PFSK-1 (cell line): ENCODE data around the gene RANGAP1.

Source experiments
- FOXP2 ChIP-seq: optimal IDR thresholded peaks from 2 replicates; pipeline ENCODE3; 2011; ENCODE audit warnings: borderline replicate concordance, control low read depth, inconsistent platforms; ENCODE audit not compliant: insufficient read depth; ENCODE audit errors: extremely low read length, extremely low read depth
- POLR2AphosphoS5 ChIP-seq: IDR thresholded peaks from 2 replicates; pipeline ENCODE4 v1.6.1; 2012; ENCODE audit warnings: low read depth, mild to moderate bottlenecking, control low read depth, low read length, moderate library complexity
- SIN3A ChIP-seq: IDR thresholded peaks from 2 replicates; pipeline ENCODE4 v1.6.1; 2012; ENCODE audit warnings: mild to moderate bottlenecking, low read length, moderate library complexity, borderline replicate concordance; ENCODE audit not compliant: insufficient read depth
- TAF1 ChIP-seq: IDR thresholded peaks from 2 replicates; pipeline ENCODE4 v1.6.1; 2012; ENCODE audit warnings: low read length, control low read depth, borderline replicate concordance; ENCODE audit not compliant: insufficient read depth
- TF ChIP-seq, protein P1 (sequence below), 2 experiments: IDR thresholded peaks; 2 replicates each; pipeline versions ENCODE4 v1.6.1 to v1.8.0; 2011 to 2012; ENCODE audit warnings: low read depth in 2 of 2, low read length in 2 of 2, control low read depth in 1 of 2, inconsistent platforms in 1 of 2, mild to moderate bottlenecking in 1 of 2, moderate library complexity in 1 of 2; ENCODE audit not compliant: insufficient read depth in 1 of 2

Gene RANGAP1

GRCh38 chr22:41239443-41240128 is 46.4 kb downstream of the RANGAP1 start:
- TF ChIP-seq FOXP2 (no peak), TAF1 (no peak), POLR2AphosphoS5 (no peak), SIN3A (no peak)
- TF ChIP-seq, protein P1, sequence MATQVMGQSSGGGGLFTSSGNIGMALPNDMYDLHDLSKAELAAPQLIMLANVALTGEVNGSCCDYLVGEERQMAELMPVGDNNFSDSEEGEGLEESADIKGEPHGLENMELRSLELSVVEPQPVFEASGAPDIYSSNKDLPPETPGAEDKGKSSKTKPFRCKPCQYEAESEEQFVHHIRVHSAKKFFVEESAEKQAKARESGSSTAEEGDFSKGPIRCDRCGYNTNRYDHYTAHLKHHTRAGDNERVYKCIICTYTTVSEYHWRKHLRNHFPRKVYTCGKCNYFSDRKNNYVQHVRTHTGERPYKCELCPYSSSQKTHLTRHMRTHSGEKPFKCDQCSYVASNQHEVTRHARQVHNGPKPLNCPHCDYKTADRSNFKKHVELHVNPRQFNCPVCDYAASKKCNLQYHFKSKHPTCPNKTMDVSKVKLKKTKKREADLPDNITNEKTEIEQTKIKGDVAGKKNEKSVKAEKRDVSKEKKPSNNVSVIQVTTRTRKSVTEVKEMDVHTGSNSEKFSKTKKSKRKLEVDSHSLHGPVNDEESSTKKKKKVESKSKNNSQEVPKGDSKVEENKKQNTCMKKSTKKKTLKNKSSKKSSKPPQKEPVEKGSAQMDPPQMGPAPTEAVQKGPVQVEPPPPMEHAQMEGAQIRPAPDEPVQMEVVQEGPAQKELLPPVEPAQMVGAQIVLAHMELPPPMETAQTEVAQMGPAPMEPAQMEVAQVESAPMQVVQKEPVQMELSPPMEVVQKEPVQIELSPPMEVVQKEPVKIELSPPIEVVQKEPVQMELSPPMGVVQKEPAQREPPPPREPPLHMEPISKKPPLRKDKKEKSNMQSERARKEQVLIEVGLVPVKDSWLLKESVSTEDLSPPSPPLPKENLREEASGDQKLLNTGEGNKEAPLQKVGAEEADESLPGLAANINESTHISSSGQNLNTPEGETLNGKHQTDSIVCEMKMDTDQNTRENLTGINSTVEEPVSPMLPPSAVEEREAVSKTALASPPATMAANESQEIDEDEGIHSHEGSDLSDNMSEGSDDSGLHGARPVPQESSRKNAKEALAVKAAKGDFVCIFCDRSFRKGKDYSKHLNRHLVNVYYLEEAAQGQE (IDR thresholded peaks at IDR 0.05; ENCODE audit: insufficient read depth in 1 of 2, low read depth in 2 of 2, low read length in 2 of 2), result no peak

DNA sequence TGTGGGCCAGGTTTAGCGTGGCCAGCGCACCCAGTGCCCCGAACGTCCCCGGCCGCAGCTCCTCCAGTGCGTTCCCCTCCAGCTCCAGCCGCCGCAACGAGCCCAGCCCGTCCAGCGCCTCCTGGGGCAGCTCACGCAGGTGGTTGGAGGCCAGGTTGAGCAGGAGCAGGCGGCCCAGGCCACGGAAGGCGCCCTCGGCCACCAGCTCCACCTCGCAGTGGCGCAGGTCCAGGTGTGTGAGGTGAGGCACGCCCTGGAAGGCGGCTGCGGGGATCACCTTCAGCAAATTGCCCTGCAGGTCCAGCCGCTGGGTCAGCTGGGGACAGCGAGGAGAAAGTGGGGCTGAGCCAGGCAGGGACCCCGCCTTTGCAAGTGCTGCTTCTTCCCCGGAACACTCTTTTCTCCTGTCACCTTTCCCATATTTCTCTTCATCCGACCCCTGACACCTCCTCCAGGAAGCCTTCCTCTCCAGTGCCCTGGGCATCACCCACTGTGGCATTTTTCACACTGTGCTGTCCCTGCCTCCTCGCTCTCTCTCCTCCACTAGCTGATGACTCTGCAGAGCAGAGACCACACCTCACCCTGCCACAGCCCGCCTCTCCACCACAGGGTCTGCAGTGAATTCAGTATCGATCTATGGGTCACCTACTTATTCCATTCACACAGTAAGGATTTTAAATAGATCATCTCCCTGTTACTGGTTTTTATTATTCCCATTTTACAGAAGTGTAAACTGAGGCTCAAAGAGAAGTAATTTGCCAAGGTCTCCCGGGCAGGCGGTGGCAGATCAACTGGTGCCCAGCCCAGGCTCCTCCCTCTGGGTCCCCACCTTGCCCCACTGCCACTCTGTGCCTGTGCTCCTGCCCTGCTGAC is 47.2 kb downstream of the RANGAP1 start:
- no peak for TF ChIP-seq FOXP2
- TF ChIP-seq POLR2AphosphoS5, result no peak
- no peak for TF ChIP-seq SIN3A
- TF ChIP-seq, protein P1 (IDR thresholded peaks at IDR 0.05; ENCODE audit: insufficient read depth in 1 of 2, low read depth in 2 of 2, low read length in 2 of 2), result no peak

DNA sequence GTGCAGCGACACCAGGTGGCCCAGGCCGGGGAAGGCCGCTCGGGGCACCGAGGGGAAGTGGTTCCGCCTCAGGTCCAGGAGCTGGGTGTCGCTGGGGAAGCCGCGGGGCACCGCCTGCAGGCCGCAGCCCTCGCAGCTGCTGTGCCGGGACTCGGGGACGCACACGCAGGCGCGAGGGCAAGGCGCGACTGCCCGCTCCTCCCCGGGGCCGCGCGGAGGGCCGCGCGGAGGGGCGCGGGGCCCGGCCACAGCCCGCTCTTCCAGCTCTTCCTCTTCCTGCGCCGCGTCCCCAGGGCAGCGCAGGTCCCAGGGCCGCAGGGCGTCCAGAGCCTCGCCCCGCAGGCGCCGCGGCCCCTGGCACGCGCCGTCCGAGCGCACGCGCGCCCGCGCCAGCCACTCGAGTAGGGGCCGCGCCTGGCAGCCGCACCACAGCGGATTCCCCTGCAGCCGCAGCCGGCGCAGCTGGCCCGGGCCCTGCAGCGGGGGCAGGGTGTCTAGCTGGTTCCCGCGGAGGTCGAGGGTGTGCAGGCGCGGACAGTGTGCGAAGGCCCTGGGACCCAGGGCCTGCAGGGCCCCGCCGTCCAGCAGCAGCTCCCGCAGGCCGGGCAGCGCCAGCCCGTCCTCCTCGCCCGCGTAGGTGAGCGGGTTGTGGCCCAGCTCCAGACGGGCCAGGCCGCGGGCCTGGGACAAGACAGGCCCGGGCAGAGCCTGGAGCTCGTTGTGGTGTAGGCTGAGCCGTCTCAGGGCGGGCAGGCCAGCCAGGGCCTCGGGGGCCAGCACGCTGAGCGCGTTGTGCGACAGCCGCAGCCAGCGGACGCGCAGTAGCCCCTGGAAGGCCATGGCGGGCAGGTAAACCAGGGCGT is 48.0 kb downstream of the RANGAP1 start:
- TF ChIP-seq TAF1 (no peak), SIN3A (no peak), POLR2AphosphoS5 (no peak), FOXP2 (no peak)
- TF ChIP-seq, protein P1 (IDR thresholded peaks at IDR 0.05; ENCODE audit: insufficient read depth in 1 of 2, low read depth in 2 of 2, low read length in 2 of 2), result no peak

DNA sequence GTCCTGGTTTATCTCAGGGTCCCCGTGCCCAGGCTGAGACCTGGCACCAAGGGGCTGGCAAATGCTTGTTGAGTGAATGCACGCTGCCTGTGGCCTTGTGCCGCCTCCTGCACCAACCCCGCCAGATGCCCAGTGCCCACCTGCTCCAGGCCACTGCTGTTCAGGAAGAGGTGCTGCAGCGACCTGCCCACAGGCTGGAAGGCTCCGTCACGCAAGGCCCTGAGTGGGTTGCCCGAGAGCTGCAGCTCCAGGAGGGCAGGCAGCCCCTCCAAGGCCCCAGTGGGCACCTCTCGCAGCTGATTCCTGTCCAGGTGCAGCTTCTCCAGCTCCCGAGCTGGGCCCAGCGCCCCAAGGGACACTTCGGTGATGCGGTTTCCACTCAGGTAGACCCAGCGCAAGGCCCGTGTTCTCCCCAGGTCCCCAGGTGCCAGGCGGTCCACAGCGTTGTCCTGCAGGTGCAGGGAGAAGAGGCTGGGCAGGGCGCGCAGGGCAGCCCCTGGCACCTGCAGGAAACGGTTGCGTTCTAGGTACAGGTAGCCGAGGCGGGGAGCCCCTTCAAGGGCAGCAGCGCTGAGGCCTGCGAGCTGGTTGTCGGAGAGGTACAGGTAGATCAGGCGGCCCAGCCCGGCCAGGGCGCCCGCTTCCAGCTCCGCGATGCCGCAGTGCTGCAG is 48.8 kb downstream of the RANGAP1 start:
- TF ChIP-seq POLR2AphosphoS5 (no peak), FOXP2 (no peak), SIN3A (no peak), TAF1 (no peak)
- TF ChIP-seq, protein P1 (IDR thresholded peaks at IDR 0.05; ENCODE audit: insufficient read depth in 1 of 2, low read depth in 2 of 2, low read length in 2 of 2), result no peak
